Measurements from ENCODE around the gene DDA1. TPM values are rescaled to one million over a fixed set of nuclear protein-coding genes. Genes with fewer than 3 reads are reported as not detected.
A peak's percentile ranks its signal among the peaks of the same experiment; 100 is the strongest.

DDA1 gene
- total and polyA plus RNA-seq, 2 of the 13 experiments (the other 11 are each of a cell fraction or from before 2014, with no cell fraction given), result 24.5 to 26.0 TPM

- TF ChIP-seq E2F1 (CRISPR knock-in tag; IDR thresholded peaks at IDR 0.05) (no peak), MLXIP (CRISPR knock-in tag; IDR thresholded peaks at IDR 0.05; ENCODE audit: borderline replicate concordance) (no peak), NKX3-1 (CRISPR knock-in tag; IDR thresholded peaks at IDR 0.05) (no peak), ZNF597 (CRISPR knock-in tag; IDR thresholded peaks at IDR 0.05) (no peak), ZBTB42 (CRISPR knock-in tag; IDR thresholded peaks at IDR 0.05) (no peak), NFE2L2 (IDR thresholded peaks at IDR 0.05; ENCODE audit: low read length) (no peak), ZNF790 (CRISPR knock-in tag; IDR thresholded peaks at IDR 0.05; ENCODE audit: borderline replicate concordance) (peak; percentile 68; the same call in 1 of the 2 replicates), MED13 (CRISPR knock-in tag; IDR thresholded peaks at IDR 0.05) (0 out of 2 replicates have a peak, but pooled peaks have one; percentile 72), CENPT (CRISPR knock-in tag; IDR thresholded peaks at IDR 0.05; ENCODE audit: low read depth) (no peak), ZBTB21 (CRISPR knock-in tag; IDR thresholded peaks at IDR 0.05) (no peak), GTF2F1 (IDR thresholded peaks at IDR 0.05; ENCODE audit: low read length) (no peak), PAX8 (CRISPR knock-in tag; IDR thresholded peaks at IDR 0.05; ENCODE audit: borderline replicate concordance) (no peak), RFX5 (IDR thresholded peaks at IDR 0.05; ENCODE audit: low read depth, low read length) (peak; percentile 67), MAZ (IDR thresholded peaks at IDR 0.05; ENCODE audit: borderline replicate concordance, low read depth, low read length) (no peak; the same call in 1 of the 2 replicates), MAZ (CRISPR knock-in tag; IDR thresholded peaks at IDR 0.05; ENCODE audit: low read depth) (peak; percentile 62; the same call in 1 of the 2 replicates), HNF4G (IDR thresholded peaks at IDR 0.05; ENCODE audit: borderline replicate concordance, low read depth, low read length) (peak; percentile 48; the same call in 1 of the 2 replicates), HNF4G (CRISPR knock-in tag; IDR thresholded peaks at IDR 0.05; ENCODE audit: borderline replicate concordance, low read depth) (no peak), JUN (CRISPR knock-in tag; IDR thresholded peaks at IDR 0.05) (no peak), HNF4A (CRISPR knock-in tag; IDR thresholded peaks at IDR 0.05) (peak; percentile 62), RAD51 (IDR thresholded peaks at IDR 0.05; ENCODE audit: borderline replicate concordance) (no peak), FOSL1 (CRISPR knock-in tag; IDR thresholded peaks at IDR 0.05; ENCODE audit: borderline replicate concordance) (no peak), ZNF383 (CRISPR knock-in tag; IDR thresholded peaks at IDR 0.05; ENCODE audit: borderline replicate concordance) (no peak), ZNF24 (IDR thresholded peaks at IDR 0.05) (no peak), NCOA2 (CRISPR knock-in tag; IDR thresholded peaks at IDR 0.05) (no peak)
Observed at GRCh38 chr19:17309198-17309964, at the start of gene DDA1 (continued).
